ENCODE results near the gene PALD1. TPM values are rescaled to one million over a fixed set of nuclear protein-coding genes. Genes with fewer than 3 reads are reported as not detected.

Gene PALD1
- total and polyA plus RNA-seq, 4 experiments from 2014 or later = not detected

GRCh38 chr10:70549962-70550458, 71.4 kb downstream of the PALD1 start:
- Histone ChIP-seq H3K9me3 (ENCODE audit: control insufficient read depth in 1 of 2, low read length in 2 of 2) (no peaks in the 10 kb centered on the region), H3K27me3 (ENCODE audit: insufficient read depth, low read length) (no peaks in the 10 kb centered on the region), H3K4me1 (ENCODE audit: insufficient read depth, low read length) (no peaks in the 10 kb centered on the region), H3K27ac (ENCODE audit: low read depth, low read length) (no peak overlapping the region), H3K36me3 (ENCODE audit: insufficient read depth, low read length) (no peaks in the 10 kb centered on the region), H3K4me3 (ENCODE audit: low read length in 2 of 2) (no peak overlapping the region)
- intact Hi-C loops (cut with micrococcal nuclease) = loop anchor here (1.0 to 10.0 kb wide), 5 partner anchors 89 to 330 kb away; no protein-coding TSS in a partner anchor
- Mint-ChIP-seq H3K27ac (no peak overlapping the region), H3K4me1 (no peaks in the 10 kb centered on the region), H3K36me3 (no peaks in the 10 kb centered on the region), H3K4me3 (no peak overlapping the region), H3K9me3 (no peaks in the 10 kb centered on the region), H3K27me3 (no peaks in the 10 kb centered on the region)
- POLR2A ChIA-PET (ENCODE audit: partially characterized antibody) = no interaction called here
- CTCF ChIA-PET (ENCODE audit: partially characterized antibody) = interaction anchor here (0.6 to 9.8 kb wide), 21 partner anchors 11 to 336 kb away, joined by 3 to 162 read pairs (median 4); no protein-coding TSS in a partner anchor
- DNase-seq = peak; percentile 59 to 69 (median 63)

GRCh38 chr10:70550459-70550858, 71.9 kb downstream of the PALD1 start:
- Mint-ChIP-seq H3K27ac (no peak overlapping the region), H3K4me3 (no peak overlapping the region), H3K36me3 (no peaks in the 10 kb centered on the region), H3K4me1 (no peaks in the 10 kb centered on the region), H3K27me3 (no peaks in the 10 kb centered on the region), H3K9me3 (no peaks in the 10 kb centered on the region)
- H3K4me1 ChIP-seq (ENCODE audit: insufficient read depth, low read length) = no peaks in the 10 kb centered on the region
- ChIA-PET POLR2A (ENCODE audit: partially characterized antibody) (no interaction called here), CTCF (ENCODE audit: partially characterized antibody) (interaction anchor here (0.6 to 9.8 kb wide), 20 partner anchors 10 to 336 kb away, joined by 3 to 162 read pairs (median 4); no protein-coding TSS in a partner anchor)
- H3K36me3 ChIP-seq (ENCODE audit: insufficient read depth, low read length) = no peaks in the 10 kb centered on the region
- no peak for DNase-seq
- H3K27ac ChIP-seq (ENCODE audit: low read depth, low read length) = no peak overlapping the region
- H3K27me3 ChIP-seq (ENCODE audit: insufficient read depth, low read length) = no peaks in the 10 kb centered on the region
- H3K4me3 ChIP-seq (ENCODE audit: low read length in 2 of 2) = no peak overlapping the region
- intact Hi-C loops (cut with micrococcal nuclease) = loop anchor here (1.0 to 10.0 kb wide), 5 partner anchors 90 to 330 kb away; no protein-coding TSS in a partner anchor
- H3K9me3 ChIP-seq (ENCODE audit: control insufficient read depth in 1 of 2, low read length in 2 of 2) = no peaks in the 10 kb centered on the region

- no peaks in the 10 kb centered on the region for H3K36me3 ChIP-seq (ENCODE audit: insufficient read depth, low read length)
- DNase-seq = no peak
- no peaks in the 10 kb centered on the region for H3K4me1 ChIP-seq (ENCODE audit: insufficient read depth, low read length)
- intact Hi-C loops (cut with micrococcal nuclease) = loop anchor here (2.0 to 10.0 kb wide), 2 partner anchors 91 to 143 kb away; no protein-coding TSS in a partner anchor
- no peaks in the 10 kb centered on the region for H3K9me3 ChIP-seq (ENCODE audit: control insufficient read depth in 1 of 2, low read length in 2 of 2)
- Mint-ChIP-seq H3K4me3 (no peak overlapping the region), H3K4me1 (no peaks in the 10 kb centered on the region), H3K27me3 (no peaks in the 10 kb centered on the region), H3K9me3 (no peaks in the 10 kb centered on the region), H3K27ac (no peak overlapping the region), H3K36me3 (no peaks in the 10 kb centered on the region)
- ChIA-PET CTCF (ENCODE audit: partially characterized antibody) (interaction anchor here (1.0 to 9.8 kb wide), 9 partner anchors 9 to 328 kb away, joined by 3 to 162 read pairs (median 6); no protein-coding TSS in a partner anchor), POLR2A (ENCODE audit: partially characterized antibody) (no interaction called here)
- no peak overlapping the region for H3K27ac ChIP-seq (ENCODE audit: low read depth, low read length)
- no peak overlapping the region for H3K4me3 ChIP-seq (ENCODE audit: low read length in 2 of 2)
- no peaks in the 10 kb centered on the region for H3K27me3 ChIP-seq (ENCODE audit: insufficient read depth, low read length)
Observed at GRCh38 chr10:70551466-70551865, 72.9 kb downstream of the PALD1 start.

GRCh38 chr10:70551971-70552422, 73.4 kb downstream of the PALD1 start:
- Mint-ChIP-seq H3K27ac (no peak overlapping the region), H3K27me3 (no peaks in the 10 kb centered on the region), H3K36me3 (no peaks in the 10 kb centered on the region), H3K9me3 (no peaks in the 10 kb centered on the region), H3K4me1 (no peaks in the 10 kb centered on the region), H3K4me3 (no peak overlapping the region)
- Histone ChIP-seq H3K4me1 (ENCODE audit: insufficient read depth, low read length) (no peaks in the 10 kb centered on the region), H3K4me3 (ENCODE audit: low read length in 2 of 2) (no peak overlapping the region), H3K27ac (ENCODE audit: low read depth, low read length) (no peak overlapping the region), H3K36me3 (ENCODE audit: insufficient read depth, low read length) (no peaks in the 10 kb centered on the region), H3K27me3 (ENCODE audit: insufficient read depth, low read length) (no peaks in the 10 kb centered on the region), H3K9me3 (ENCODE audit: control insufficient read depth in 1 of 2, low read length in 2 of 2) (no peaks in the 10 kb centered on the region)
- DNase-seq = no peak
- CTCF ChIA-PET (ENCODE audit: partially characterized antibody) = interaction anchor here (1.0 to 9.8 kb wide), 8 partner anchors 9 to 327 kb away, joined by 3 to 162 read pairs (median 4); no protein-coding TSS in a partner anchor
- intact Hi-C loops (cut with micrococcal nuclease) = loop anchor here (2.0 to 10.0 kb wide), 2 partner anchors 91 to 143 kb away; no protein-coding TSS in a partner anchor
- POLR2A ChIA-PET (ENCODE audit: partially characterized antibody) = no interaction called here

GRCh38 chr10:70552586-70552985, 74.0 kb downstream of the PALD1 start:
- no peaks in the 10 kb centered on the region for H3K4me1 ChIP-seq (ENCODE audit: insufficient read depth, low read length)
- CTCF ChIA-PET (ENCODE audit: partially characterized antibody) = interaction anchor here (1.2 to 9.8 kb wide), 6 partner anchors 8 to 326 kb away, joined by 3 to 162 read pairs (median 16); no protein-coding TSS in a partner anchor

GRCh38 chr10:70555371-70555770, 76.8 kb downstream of the PALD1 start:
- DNase-seq = no peak
- Mint-ChIP-seq H3K27ac (no peak overlapping the region), H3K9me3 (no peaks in the 10 kb centered on the region), H3K36me3 (no peaks in the 10 kb centered on the region), H3K4me1 (peaks cover 8 to 15% (median 12%) of the 10 kb centered on the region in 4 donors), H3K4me3 (no peak overlapping the region), H3K27me3 (no peaks in the 10 kb centered on the region)
- no peak overlapping the region for H3K27ac ChIP-seq (ENCODE audit: low read depth, low read length)
- CTCF ChIA-PET (ENCODE audit: partially characterized antibody) = interaction anchor here (9.8 kb wide), 1 partner anchor 203 kb away, joined by 162 read pairs; no protein-coding TSS in a partner anchor
- H3K4me1 ChIP-seq (ENCODE audit: insufficient read depth, low read length) = peaks cover 9% of the 10 kb centered on the region
- no peak overlapping the region for H3K4me3 ChIP-seq (ENCODE audit: low read length in 2 of 2)
- H3K9me3 ChIP-seq (ENCODE audit: control insufficient read depth in 1 of 2, low read length in 2 of 2) = no peaks in the 10 kb centered on the region
- no peaks in the 10 kb centered on the region for H3K27me3 ChIP-seq (ENCODE audit: insufficient read depth, low read length)
- POLR2A ChIA-PET (ENCODE audit: partially characterized antibody) = no interaction called here
- no peaks in the 10 kb centered on the region for H3K36me3 ChIP-seq (ENCODE audit: insufficient read depth, low read length)
- intact Hi-C loops (cut with micrococcal nuclease) = loop anchor here (10.0 kb wide), 1 partner anchor 139 kb away; no protein-coding TSS in a partner anchor

More at GRCh38 chr10:70552586-70552985, 74.0 kb downstream of the PALD1 start:
- no peak overlapping the region for H3K27ac Mint-ChIP-seq
- no peaks in the 10 kb centered on the region for H3K4me1 Mint-ChIP-seq
- no peaks in the 10 kb centered on the region for H3K36me3 Mint-ChIP-seq
- POLR2A ChIA-PET (ENCODE audit: partially characterized antibody) = no interaction called here
- H3K36me3 ChIP-seq (ENCODE audit: insufficient read depth, low read length) = no peaks in the 10 kb centered on the region
- no peak overlapping the region for H3K27ac ChIP-seq (ENCODE audit: low read depth, low read length)
- no peak overlapping the region for H3K4me3 ChIP-seq (ENCODE audit: low read length in 2 of 2)
- no peak for DNase-seq
- no peaks in the 10 kb centered on the region for H3K9me3 Mint-ChIP-seq
- no peaks in the 10 kb centered on the region for H3K9me3 ChIP-seq (ENCODE audit: control insufficient read depth in 1 of 2, low read length in 2 of 2)
- no peak overlapping the region for H3K4me3 Mint-ChIP-seq
- intact Hi-C loops (cut with micrococcal nuclease) = loop anchor here (10.0 kb wide), 1 partner anchor 142 kb away; no protein-coding TSS in a partner anchor
- no peaks in the 10 kb centered on the region for H3K27me3 Mint-ChIP-seq
- H3K27me3 ChIP-seq (ENCODE audit: insufficient read depth, low read length) = no peaks in the 10 kb centered on the region

GRCh38 chr10:70557086-70557845, 78.7 kb downstream of the PALD1 start:
- Histone ChIP-seq H3K27me3 (ENCODE audit: insufficient read depth, low read length) (no peaks in the 10 kb centered on the region), H3K27ac (ENCODE audit: low read depth, low read length) (no peak overlapping the region), H3K4me3 (ENCODE audit: low read length in 2 of 2) (no peak overlapping the region), H3K36me3 (ENCODE audit: insufficient read depth, low read length) (no peaks in the 10 kb centered on the region), H3K9me3 (ENCODE audit: control insufficient read depth in 1 of 2, low read length in 2 of 2) (no peaks in the 10 kb centered on the region), H3K4me1 (ENCODE audit: insufficient read depth, low read length) (peaks cover 9% of the 10 kb centered on the region)
- no peak overlapping the region for H3K27ac Mint-ChIP-seq
- no peak for DNase-seq
- ChIA-PET CTCF (ENCODE audit: partially characterized antibody) (no interaction called here), POLR2A (ENCODE audit: partially characterized antibody) (no interaction called here)
- no peaks in the 10 kb centered on the region for H3K9me3 Mint-ChIP-seq
- no peaks in the 10 kb centered on the region for H3K36me3 Mint-ChIP-seq
- no peaks in the 10 kb centered on the region for H3K27me3 Mint-ChIP-seq
- H3K4me1 Mint-ChIP-seq = peaks cover 8 to 15% (median 12%) of the 10 kb centered on the region in 4 donors
- intact Hi-C loops (cut with micrococcal nuclease) = loop anchor here (10.0 kb wide), 1 partner anchor 138 kb away; no protein-coding TSS in a partner anchor
- H3K4me3 Mint-ChIP-seq = no peak overlapping the region
